HEK293 (cell line): ENCODE data around the gene ST7.

Experiments used
- CTCF ChIA-PET: fragments of 350-600 bp; formaldehyde crosslinking; extraction: SDS; loops from one replicate; lab custom pipeline; 2021; ENCODE audit warnings: antibody characterized with exemption; lab: Yijun Ruan, JAX
- POLR2A ChIA-PET: fragments of 300-600 bp; formaldehyde crosslinking; extraction: SDS; loops from one replicate; lab custom pipeline; 2020; ENCODE audit warnings: antibody characterized with exemption, inconsistent platforms; lab: Yijun Ruan, JAX
- H3K27ac ChIP-seq: fragments of 200-500 bp; sonication (Bioruptor generic); 2 replicates; pipeline ENCODE4 v1.5.1; 2014; ENCODE audit warnings: low read depth, low read length, control low read depth, inconsistent platforms; ENCODE audit errors: extremely low read depth
- H3K36me3 ChIP-seq, 2 experiments: fragments of 200-500 bp in 1 of 2; sonication (Bioruptor generic) in 1 of 2; 1 replicate in 1 of 2; 2 replicates in 1 of 2; pipeline ENCODE4 v1.5.1; 2014 to 2017; ENCODE audit warnings: inconsistent platforms in 2 of 2, low read length in 2 of 2; ENCODE audit not compliant: control insufficient read depth in 2 of 2, insufficient read depth in 1 of 2
- H3K4me1 ChIP-seq: fragments of 200-500 bp; sonication (Bioruptor generic); 2 replicates; pipeline ENCODE4 v1.5.1; 2014; ENCODE audit warnings: mild to moderate bottlenecking, low read length, inconsistent platforms; ENCODE audit not compliant: control insufficient read depth, insufficient read depth
- H3K4me3 ChIP-seq: 2 replicates; pipeline ENCODE4 v1.5.1; 2011; ENCODE audit warnings: low read depth, mild to moderate bottlenecking, control low read depth, low read length, moderate library complexity
- H3K9me3 ChIP-seq: fragments of 200-500 bp; sonication (Bioruptor generic); 2 replicates; pipeline ENCODE4 v1.5.1; 2014; ENCODE audit warnings: low read depth, low read length, inconsistent platforms; ENCODE audit not compliant: control insufficient read depth, insufficient read depth
- BCL11A ChIP-seq: fragments of 450-650 bp; formaldehyde crosslinking; IDR thresholded peaks from 2 replicates; pipeline ENCODE4 v1.5.1; 2016; ENCODE audit warnings: low read depth, missing biosample characterization, missing genetic modification characterization
- GFI1B ChIP-seq: fragments of 450-650 bp; formaldehyde crosslinking; IDR thresholded peaks from 2 replicates; pipeline ENCODE4 v1.5.1; 2016; ENCODE audit warnings: missing biosample characterization, missing genetic modification characterization
- GLI2 ChIP-seq: fragments of 450-650 bp; formaldehyde crosslinking; IDR thresholded peaks from 2 replicates; pipeline ENCODE4; 2017; ENCODE audit warnings: missing biosample characterization, missing genetic modification characterization, low read depth, borderline replicate concordance
- KLF7 ChIP-seq: fragments of 450-650 bp; formaldehyde crosslinking; IDR thresholded peaks from 2 replicates; pipeline ENCODE4 v1.5.1; 2016; ENCODE audit warnings: missing biosample characterization, missing genetic modification characterization, borderline replicate concordance
- MYNN ChIP-seq: fragments of 450-650 bp; formaldehyde crosslinking; IDR thresholded peaks from 2 replicates; pipeline ENCODE4 v1.5.1; 2016; ENCODE audit warnings: missing biosample characterization, missing genetic modification characterization, borderline replicate concordance
- OSR2 ChIP-seq: fragments of 450-650 bp; formaldehyde crosslinking; IDR thresholded peaks from 2 replicates; pipeline ENCODE4 v1.5.1; 2016; ENCODE audit warnings: missing biosample characterization, missing genetic modification characterization
- PRDM1 ChIP-seq: fragments of 450-650 bp; formaldehyde crosslinking; IDR thresholded peaks from 2 replicates; pipeline ENCODE4; 2016; ENCODE audit warnings: missing biosample characterization, missing genetic modification characterization
- PRDM2 ChIP-seq: fragments of 450-650 bp; formaldehyde crosslinking; IDR thresholded peaks from 2 replicates; pipeline ENCODE4 v1.5.1; 2016; ENCODE audit warnings: missing biosample characterization, missing genetic modification characterization, borderline replicate concordance
- PRDM6 ChIP-seq: fragments of 450-650 bp; formaldehyde crosslinking; IDR thresholded peaks from 2 replicates; pipeline ENCODE4 v1.5.1; 2017; ENCODE audit warnings: missing biosample characterization, missing genetic modification characterization
- TCF7L2 ChIP-seq: IDR thresholded peaks from 2 replicates; pipeline ENCODE4 v1.6.1; 2011; ENCODE audit warnings: low read depth, mild to moderate bottlenecking, inconsistent platforms, low read length, moderate library complexity, borderline replicate concordance
- ZBTB17 ChIP-seq: fragments of 450-650 bp; formaldehyde crosslinking; IDR thresholded peaks from 2 replicates; pipeline ENCODE4 v1.5.1; 2016; ENCODE audit warnings: missing biosample characterization, missing genetic modification characterization
- ZBTB20 ChIP-seq: fragments of 450-650 bp; formaldehyde crosslinking; IDR thresholded peaks from 2 replicates; pipeline ENCODE4 v1.5.1; 2016; ENCODE audit warnings: missing biosample characterization, missing genetic modification characterization
- ZFP37 ChIP-seq: fragments of 450-650 bp; formaldehyde crosslinking; IDR thresholded peaks from 2 replicates; pipeline ENCODE4 v1.5.1; 2016; ENCODE audit warnings: missing biosample characterization, missing genetic modification characterization
- ZNF140 ChIP-seq: fragments of 450-650 bp; formaldehyde crosslinking; IDR thresholded peaks from 2 replicates; pipeline ENCODE4 v1.5.1; 2016; ENCODE audit warnings: missing biosample characterization, missing genetic modification characterization
- ZNF221 ChIP-seq: fragments of 450-650 bp; formaldehyde crosslinking; IDR thresholded peaks from 2 replicates; pipeline ENCODE4 v1.5.1; 2017; ENCODE audit warnings: missing biosample characterization, missing genetic modification characterization, borderline replicate concordance
- ZNF362 ChIP-seq: fragments of 450-650 bp; formaldehyde crosslinking; IDR thresholded peaks from 2 replicates; pipeline ENCODE4 v1.5.1; 2016; ENCODE audit warnings: missing biosample characterization, missing genetic modification characterization
- ZNF394 ChIP-seq: fragments of 450-650 bp; formaldehyde crosslinking; IDR thresholded peaks from 2 replicates; pipeline ENCODE4 v1.5.1; 2016; ENCODE audit warnings: missing biosample characterization, missing genetic modification characterization, mild to moderate bottlenecking, moderate library complexity, borderline replicate concordance
- ZNF48 ChIP-seq: fragments of 450-650 bp; formaldehyde crosslinking; IDR thresholded peaks from 2 replicates; pipeline ENCODE4 v1.5.1; 2016; ENCODE audit warnings: missing biosample characterization, missing genetic modification characterization
- ZNF548 ChIP-seq: fragments of 450-650 bp; formaldehyde crosslinking; IDR thresholded peaks from 2 replicates; pipeline ENCODE4 v1.5.1; 2016; ENCODE audit warnings: missing biosample characterization, missing genetic modification characterization
- ZNF785 ChIP-seq: fragments of 450-650 bp; formaldehyde crosslinking; IDR thresholded peaks from 2 replicates; pipeline ENCODE4 v1.5.1; 2016; ENCODE audit warnings: missing biosample characterization, missing genetic modification characterization
- ZSCAN30 ChIP-seq: fragments of 450-650 bp; IDR thresholded peaks from 2 replicates; pipeline ENCODE4 v1.5.1; 2018; ENCODE audit warnings: missing biosample characterization, mild to moderate bottlenecking, missing genetic modification characterization, moderate library complexity
- TF ChIP-seq, protein P1 (sequence below): fragments of 450-650 bp; formaldehyde crosslinking; IDR thresholded peaks from 2 replicates; pipeline ENCODE4 v1.5.1; 2017; ENCODE audit warnings: missing biosample characterization, missing genetic modification characterization

The ST7 gene

GRCh38 chr7:116951366-116952292 is 1.7 kb upstream of the ST7 start:
- ChIA-PET POLR2A (interaction anchor here (1.8 kb wide), 1 partner anchor 11 kb away, joined by 6 read pairs; no protein-coding TSS in a partner anchor), CTCF (interaction anchor here (0.7 to 1.6 kb wide), 4 partner anchors 21 to 1239 kb away, joined by 3 to 4 read pairs (median 4); no protein-coding TSS in a partner anchor)
- no peaks in the 10 kb centered on the region for H3K36me3 ChIP-seq
- H3K9me3 ChIP-seq = no peaks in the 10 kb centered on the region
- no peak overlapping the region for H3K27ac ChIP-seq
- H3K4me3 ChIP-seq = no peak overlapping the region
- TF ChIP-seq ZFP37 (tag by site-specific recombination) = no peak
- TF ChIP-seq PRDM1 = 0 out of 2 replicates have a peak, but pooled peaks have one; percentile 19
- no peak for TF ChIP-seq PRDM2
- peaks cover 9% of the 10 kb centered on the region for H3K4me1 ChIP-seq

- H3K36me3 ChIP-seq = no peaks in the 10 kb centered on the region
- H3K4me3 ChIP-seq = peak overlapping the region; percentile 83
- H3K27ac ChIP-seq = peak overlapping the region; percentile 97
- POLR2A ChIA-PET = interaction anchor here (0.5 to 1.8 kb wide), 3 partner anchors 12 to 265 kb away, joined by 3 to 6 read pairs (median 3); no protein-coding TSS in a partner anchor
- CTCF ChIA-PET = interaction anchor here (0.6 to 1.6 kb wide), 6 partner anchors 18 to 1238 kb away, joined by 3 to 4 read pairs (median 3); no protein-coding TSS in a partner anchor
- peaks cover 9% of the 10 kb centered on the region for H3K4me1 ChIP-seq
- H3K9me3 ChIP-seq = no peaks in the 10 kb centered on the region
- TF ChIP-seq ZNF548 (tag by site-specific recombination) (no peak), MYNN (no peak), TCF7L2 (peak; percentile 47; the same call in 1 of the 2 replicates), OSR2 (tag by site-specific recombination) (no peak), ZNF140 (no peak), ZNF362 (tag by site-specific recombination) (no peak), ZNF48 (no peak), ZNF221 (tag by site-specific recombination) (no peak), GFI1B (tag by site-specific recombination) (no peak), KLF7 (tag by site-specific recombination) (no peak), GLI2 (tag by site-specific recombination) (no peak), ZSCAN30 (no peak), ZNF785 (tag by site-specific recombination) (no peak), ZNF394 (0 out of 2 replicates have a peak, but pooled peaks have one; percentile 22), BCL11A (tag by site-specific recombination) (no peak), ZBTB17 (peak; percentile 83), PRDM6 (tag by site-specific recombination) (peak; percentile 10; the same call in 1 of the 2 replicates), ZBTB20 (tag by site-specific recombination) (peak; percentile 64)
- TF ChIP-seq, protein P1, sequence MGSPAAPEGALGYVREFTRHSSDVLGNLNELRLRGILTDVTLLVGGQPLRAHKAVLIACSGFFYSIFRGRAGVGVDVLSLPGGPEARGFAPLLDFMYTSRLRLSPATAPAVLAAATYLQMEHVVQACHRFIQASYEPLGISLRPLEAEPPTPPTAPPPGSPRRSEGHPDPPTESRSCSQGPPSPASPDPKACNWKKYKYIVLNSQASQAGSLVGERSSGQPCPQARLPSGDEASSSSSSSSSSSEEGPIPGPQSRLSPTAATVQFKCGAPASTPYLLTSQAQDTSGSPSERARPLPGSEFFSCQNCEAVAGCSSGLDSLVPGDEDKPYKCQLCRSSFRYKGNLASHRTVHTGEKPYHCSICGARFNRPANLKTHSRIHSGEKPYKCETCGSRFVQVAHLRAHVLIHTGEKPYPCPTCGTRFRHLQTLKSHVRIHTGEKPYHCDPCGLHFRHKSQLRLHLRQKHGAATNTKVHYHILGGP = no peak
These were observed 498 bp upstream of the ST7 start for GRCh38 chr7:116952635-116953371.
